Activated CD8-positive, alpha-beta memory T cell treated with anti-CD3 and anti-CD28 coated beads, Interleukin-2, amount 10 ng/mL, durations not matched to agents 7 days and 5 days (primary cell): ENCODE results near the gene PTPN9. TPM values are rescaled to one million over a fixed set of nuclear protein-coding genes. Genes with fewer than 3 reads are reported as not detected.
"Not testable (repeated sequence)": the region's sequence is repeated elsewhere in the genome, so short reads cannot be mapped to it uniquely, and the experiment has no call there.

ENCODE experiments used
- ATAC-seq: fragments of 150-1000 bp; cut with Tn5 transposase; one replicate; pipeline ENCODE4 v1.10.0; 2021; ENCODE audit warnings: moderate library complexity
- CTCF ChIA-PET: fragments of 350-600 bp; sonication (Branson Sonifier 250); formaldehyde crosslinking; loops from one replicate; lab custom pipeline; 2021; ENCODE audit warnings: antibody characterized with exemption; lab: Charles Lee
- DNase-seq: peaks from one replicate; pipeline ENCODE4 v3.0.0-alpha.2; 2020
- H3K27ac Mint-ChIP-seq: one replicate; pipeline ENCODE4 v1.8.0; 2021; ENCODE audit warnings: mild to moderate bottlenecking, mixed read lengths
- H3K27me3 Mint-ChIP-seq: one replicate; pipeline ENCODE4 v1.8.0; 2021; ENCODE audit warnings: mixed read lengths
- H3K36me3 Mint-ChIP-seq: one replicate; pipeline ENCODE4 v1.8.0; 2021; ENCODE audit warnings: mild to moderate bottlenecking, mixed read lengths
- H3K4me1 Mint-ChIP-seq: one replicate; pipeline ENCODE4 v1.8.0; 2021; ENCODE audit warnings: mixed read lengths
- H3K4me3 Mint-ChIP-seq: one replicate; pipeline ENCODE4 v1.8.0; 2021; ENCODE audit warnings: mild to moderate bottlenecking, moderate library complexity, mixed read lengths
- H3K9me3 Mint-ChIP-seq: one replicate; pipeline ENCODE4 v1.8.0; 2022; ENCODE audit warnings: low read depth, mixed read lengths
- total RNA-seq, 2 experiments: library from RNA; stranded (reverse); gene quantifications; one replicate each; pipeline ENCODE4 v1.2.3, GENCODE V29; 2021

The PTPN9 gene
- total RNA-seq, 2 experiments from 2014 or later, result 34.0 to 41.9 TPM

DNA sequence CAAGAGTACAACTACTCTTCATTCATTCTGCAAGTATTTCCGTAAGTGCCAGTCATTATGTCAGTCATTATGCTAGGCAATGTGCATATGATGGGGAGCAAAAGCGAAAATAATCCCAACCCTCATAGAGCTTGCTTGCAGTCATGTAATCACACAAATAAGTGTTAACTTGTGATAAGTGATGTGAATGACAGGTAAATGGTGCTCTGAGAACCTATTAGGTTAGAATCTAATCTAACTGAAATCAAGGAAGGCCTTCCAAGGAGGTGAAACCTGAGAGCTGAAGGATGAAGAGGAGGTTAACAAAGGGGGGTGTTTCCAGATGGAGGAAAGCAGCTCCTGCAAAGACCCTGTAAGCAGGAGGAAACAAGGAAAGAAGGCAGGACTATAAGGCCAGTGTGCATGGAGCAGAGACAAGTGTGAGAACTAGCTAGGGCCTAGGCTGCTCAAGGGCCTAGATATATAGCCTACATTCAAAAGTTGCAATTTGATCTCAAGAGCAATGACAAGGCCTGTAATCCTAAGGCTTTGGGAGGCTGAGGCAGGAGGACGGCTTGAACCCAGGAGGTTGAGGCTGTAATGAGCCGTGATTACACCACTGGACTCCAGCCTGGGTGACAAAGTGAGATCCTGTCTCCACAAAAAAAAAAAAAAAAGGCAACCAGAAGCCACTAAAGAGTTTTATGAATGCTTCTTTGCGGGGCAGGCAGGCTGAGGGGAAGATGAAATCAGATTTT, 5.3 kb downstream of the PTPN9 start:
- H3K36me3 Mint-ChIP-seq, result peaks cover 22% of the 10 kb centered on the region
- H3K4me3 Mint-ChIP-seq, result no peak overlapping the region
- peak overlapping the region; percentile 8 for H3K27ac Mint-ChIP-seq
- ATAC-seq (no peak), DNase-seq (no peak)
- no peaks in the 10 kb centered on the region for H3K9me3 Mint-ChIP-seq
- peaks cover 40% of the 10 kb centered on the region for H3K4me1 Mint-ChIP-seq
- no peaks in the 10 kb centered on the region for H3K27me3 Mint-ChIP-seq
- CTCF ChIA-PET, result interaction anchor here (1.7 to 1.8 kb wide), 2 partner anchors 67 to 74 kb away, joined by 7 to 8 read pairs; partner anchors contain the start of genes IMP3 and SNX33

DNA sequence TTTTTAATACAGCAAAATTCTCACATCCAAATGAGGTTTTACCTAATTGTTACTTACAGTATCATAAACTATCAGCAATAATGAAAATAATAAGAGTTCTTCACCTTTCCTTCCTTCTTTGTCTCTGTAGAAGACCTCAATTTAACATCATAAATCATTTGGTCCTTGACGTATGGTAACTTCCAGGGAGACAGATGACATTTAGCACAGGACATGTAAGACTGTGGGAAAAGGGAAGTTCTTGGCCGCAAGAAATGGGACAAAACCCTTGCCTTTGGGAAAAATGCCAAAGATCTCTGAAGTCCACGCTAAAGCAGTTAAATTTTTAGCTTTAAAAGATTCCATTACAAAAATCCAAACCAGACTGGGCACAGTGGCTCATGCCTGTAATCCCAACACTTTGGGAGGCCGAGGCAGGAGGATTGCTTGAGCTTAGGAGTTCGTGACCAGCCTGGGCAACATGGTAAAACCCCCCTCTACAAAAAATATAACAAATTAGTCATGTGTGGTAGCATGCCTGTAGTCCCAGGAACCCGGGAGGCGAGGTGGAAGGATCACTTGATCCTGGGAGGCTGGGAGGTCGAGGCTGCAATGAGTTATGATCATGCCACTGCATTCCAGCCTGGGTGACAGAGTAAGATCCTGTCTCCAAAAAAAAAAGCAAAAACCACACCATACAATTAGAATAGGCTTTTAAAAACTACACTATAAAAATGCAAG, 8.8 kb downstream of the PTPN9 start:
- ATAC-seq (no peak), DNase-seq (no peak)
- Mint-ChIP-seq H3K9me3 (no peaks in the 10 kb centered on the region), H3K4me3 (no peak overlapping the region), H3K4me1 (peaks cover 27% of the 10 kb centered on the region), H3K36me3 (peaks cover 20% of the 10 kb centered on the region), H3K27me3 (no peaks in the 10 kb centered on the region), H3K27ac (no peak overlapping the region)
- CTCF ChIA-PET, result no interaction called here

DNA sequence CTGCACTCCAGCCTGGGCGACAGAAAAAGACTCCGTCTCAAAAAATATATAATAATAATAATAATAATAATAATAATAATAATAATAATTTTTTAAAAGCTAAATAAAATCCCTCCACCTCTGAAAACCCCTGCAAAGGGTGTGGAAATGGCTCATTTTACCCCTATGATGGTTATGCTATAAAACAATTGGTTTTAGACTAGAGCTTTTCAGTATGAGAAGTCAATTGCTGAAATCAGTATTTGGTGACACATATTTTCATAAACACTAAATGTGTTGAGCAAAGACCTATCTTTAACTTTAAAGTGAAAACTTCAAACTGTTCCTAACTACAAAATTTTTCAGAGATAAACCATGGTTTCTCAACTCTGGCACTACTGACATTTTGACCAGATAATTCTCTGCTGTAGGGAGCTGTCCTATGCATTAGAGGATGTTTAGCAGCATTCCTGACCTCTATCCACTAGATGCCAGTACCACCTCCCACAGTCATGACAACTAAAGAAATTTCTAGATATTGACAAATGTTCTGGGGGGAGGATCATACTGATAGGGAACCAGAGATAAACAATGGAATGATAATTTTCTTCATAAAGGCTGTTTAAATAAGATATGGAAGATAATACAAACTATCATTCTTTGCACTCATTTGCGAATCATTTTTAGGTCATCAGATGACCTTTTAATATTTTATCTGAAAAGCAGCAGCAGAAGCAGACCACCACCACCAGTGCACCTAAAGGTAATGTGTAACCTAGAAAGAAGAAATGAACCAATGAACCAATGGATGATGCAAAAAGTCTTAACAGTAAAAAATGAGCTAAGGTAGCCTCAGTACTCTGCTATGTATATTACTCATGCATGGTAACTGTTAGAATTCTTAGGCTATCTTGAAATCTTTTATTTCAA, 13.8 kb downstream of the PTPN9 start:
- Mint-ChIP-seq H3K27me3 (no peaks in the 10 kb centered on the region), H3K4me1 (peaks cover 12% of the 10 kb centered on the region), H3K27ac (no peak overlapping the region), H3K9me3 (no peaks in the 10 kb centered on the region), H3K36me3 (peaks cover 17% of the 10 kb centered on the region), H3K4me3 (no peak overlapping the region)
- CTCF ChIA-PET, result interaction anchor here (0.9 to 1.6 kb wide), 2 partner anchors 14 to 18 kb away, joined by 3 to 4 read pairs; partner anchors contain the start of gene PTPN9
- no peak for DNase-seq
- ATAC-seq, result no peak

DNA sequence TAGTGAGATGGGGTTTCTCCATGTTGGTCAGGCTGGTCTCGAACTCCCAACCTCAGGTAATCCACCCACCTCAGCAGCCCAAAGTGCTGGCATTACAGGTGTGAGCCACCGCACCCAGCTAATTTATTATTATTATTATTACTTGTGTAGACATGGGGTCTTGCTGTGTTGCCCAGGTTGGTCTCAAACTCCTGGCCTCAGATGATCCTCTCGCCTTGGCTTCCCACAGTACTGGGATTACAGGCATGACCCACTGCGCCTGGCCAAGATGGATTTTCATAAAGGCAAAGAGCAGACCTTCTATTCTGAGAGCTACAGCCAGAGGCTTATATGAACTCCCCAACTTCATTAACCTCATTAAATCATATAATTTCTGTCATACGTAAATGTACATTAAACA, 17.2 kb downstream of the PTPN9 start:
- ATAC-seq, result no peak
- Mint-ChIP-seq H3K27me3 (no peaks in the 10 kb centered on the region), H3K27ac (no peak overlapping the region), H3K9me3 (no peaks in the 10 kb centered on the region), H3K4me3 (no peak overlapping the region), H3K4me1 (peaks cover 5% of the 10 kb centered on the region), H3K36me3 (peaks cover 12% of the 10 kb centered on the region)
- CTCF ChIA-PET, result interaction anchor here (0.6 to 1.2 kb wide), 2 partner anchors 110 to 337 kb away, joined by 3 read pairs; no protein-coding TSS in a partner anchor
- no peak for DNase-seq

DNA sequence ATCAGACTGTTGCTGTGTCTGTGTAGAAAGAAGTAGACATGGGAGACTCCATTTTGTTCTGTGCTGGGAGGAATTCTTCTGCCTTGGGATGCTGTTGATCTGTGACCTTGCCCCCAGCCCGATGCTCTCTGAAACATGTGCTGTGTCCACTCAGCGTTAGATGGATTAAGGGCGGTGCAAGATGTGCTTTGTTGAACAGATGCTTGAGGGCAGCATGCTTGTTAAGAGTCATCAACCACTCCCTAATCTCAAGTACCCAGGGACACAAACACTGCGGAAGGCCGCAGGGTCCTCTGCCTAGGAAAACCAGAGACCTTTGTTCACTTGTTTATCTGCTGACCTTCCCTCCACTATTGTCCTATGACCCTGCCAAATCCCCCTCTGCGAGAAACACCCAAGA, 19.8 kb downstream of the PTPN9 start:
- DNase-seq, H3K9me3 Mint-ChIP-seq, ATAC-seq, H3K27me3 Mint-ChIP-seq, CTCF ChIA-PET, H3K4me3 Mint-ChIP-seq, H3K4me1 Mint-ChIP-seq, H3K27ac Mint-ChIP-seq: not testable (repeated sequence)
- peaks cover 12% of the 10 kb centered on the region for H3K36me3 Mint-ChIP-seq

DNA sequence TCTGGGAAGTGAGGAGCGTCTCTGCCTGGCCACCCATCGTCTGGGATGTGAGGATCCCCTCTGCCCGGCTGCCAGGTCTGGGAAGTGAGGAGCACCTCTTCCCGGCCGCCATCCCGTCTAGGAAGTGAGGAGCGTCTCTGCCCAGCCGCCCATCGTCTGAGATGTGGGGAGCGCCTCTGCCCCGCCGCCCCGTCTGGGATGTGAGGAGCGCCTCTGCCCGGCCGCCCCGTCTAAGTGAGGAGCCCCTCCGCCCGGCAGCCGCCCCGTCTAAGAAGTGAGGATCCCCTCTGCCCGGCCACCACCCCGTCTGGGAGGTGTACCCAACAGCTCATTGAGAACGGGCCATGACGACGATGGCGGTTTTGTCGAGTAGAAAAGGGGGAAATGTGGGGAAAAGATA, 20.2 kb downstream of the PTPN9 start:
- CTCF ChIA-PET, H3K27ac Mint-ChIP-seq, H3K4me3 Mint-ChIP-seq, H3K4me1 Mint-ChIP-seq, ATAC-seq, DNase-seq, H3K9me3 Mint-ChIP-seq, H3K27me3 Mint-ChIP-seq: not testable (repeated sequence)
- peaks cover 12% of the 10 kb centered on the region for H3K36me3 Mint-ChIP-seq

DNA sequence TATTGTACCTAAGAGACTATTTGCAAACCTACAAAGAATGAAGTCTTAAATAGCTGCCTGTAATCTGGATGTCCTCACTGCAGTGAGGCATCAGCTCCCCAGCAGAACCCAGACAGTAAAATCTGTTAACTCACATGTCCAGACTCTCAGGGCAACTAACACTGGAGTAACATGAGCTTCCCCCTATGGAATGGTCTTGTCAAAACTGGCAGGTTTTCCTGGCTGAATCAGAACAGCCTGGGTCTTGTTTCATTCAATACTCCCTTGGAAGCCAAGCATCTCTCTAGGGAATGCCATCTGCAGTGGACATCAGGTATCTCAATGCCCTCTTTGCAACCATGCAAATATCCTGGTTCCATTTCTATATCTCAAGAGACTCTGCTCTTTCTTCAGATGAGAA, 24.4 kb downstream of the PTPN9 start:
- H3K9me3 Mint-ChIP-seq, result no peaks in the 10 kb centered on the region
- no peak overlapping the region for H3K4me3 Mint-ChIP-seq
- H3K27me3 Mint-ChIP-seq, result no peaks in the 10 kb centered on the region
- ATAC-seq (no peak), DNase-seq (no peak)
- CTCF ChIA-PET, result interaction anchor here (0.8 kb wide), 1 partner anchor 43 kb away, joined by 3 read pairs; no protein-coding TSS in a partner anchor
- no peak overlapping the region for H3K27ac Mint-ChIP-seq
- H3K36me3 Mint-ChIP-seq, result peaks cover 11% of the 10 kb centered on the region
- H3K4me1 Mint-ChIP-seq, result peaks cover 2% of the 10 kb centered on the region

DNA sequence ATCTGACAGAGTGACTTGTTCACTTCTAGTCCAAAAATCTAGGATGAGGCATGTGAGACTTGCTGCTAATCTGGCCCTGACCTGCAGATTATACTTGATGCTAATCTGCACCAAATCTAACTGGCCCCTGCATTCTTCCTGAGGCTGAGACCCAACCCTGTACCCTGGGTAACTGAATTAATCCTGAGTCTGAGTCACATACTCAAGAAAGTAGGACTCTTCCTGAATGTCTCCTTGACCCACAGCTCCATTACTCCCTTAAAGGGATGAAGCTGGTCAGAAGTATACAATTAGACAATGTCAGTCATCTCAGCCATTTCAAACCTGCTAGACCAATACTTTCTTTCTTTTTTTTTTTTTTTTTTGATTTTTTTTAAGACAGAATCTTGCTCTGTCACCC, 25.5 kb downstream of the PTPN9 start:
- Mint-ChIP-seq H3K36me3 (peaks cover 14% of the 10 kb centered on the region), H3K27ac (no peak overlapping the region)
- CTCF ChIA-PET, result interaction anchor here (1.1 to 1.3 kb wide), 2 partner anchors 11 to 87 kb away, joined by 3 read pairs; no protein-coding TSS in a partner anchor

DNA sequence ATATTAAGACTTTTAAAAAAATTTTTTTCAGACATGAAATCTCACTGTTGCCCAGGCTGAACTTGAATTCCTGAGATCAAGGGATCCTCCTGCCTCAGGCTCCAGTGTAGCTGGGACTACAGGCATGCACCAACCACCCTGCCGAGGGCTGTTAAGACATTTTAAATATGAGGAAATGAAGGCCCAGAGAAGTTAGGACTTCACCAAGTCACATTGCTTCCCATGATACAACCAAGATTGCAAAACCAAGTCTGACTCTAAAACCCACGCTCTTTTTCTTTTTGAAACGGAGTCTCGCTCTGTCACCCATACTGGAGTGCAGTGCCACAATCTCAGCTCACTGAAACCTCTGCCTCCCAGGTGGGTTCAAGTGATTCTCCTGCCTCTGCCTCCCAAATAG, 28.0 kb downstream of the PTPN9 start:
- CTCF ChIA-PET, result no interaction called here
- Mint-ChIP-seq H3K36me3 (peaks cover 12% of the 10 kb centered on the region), H3K27me3 (no peaks in the 10 kb centered on the region), H3K4me3 (no peak overlapping the region), H3K4me1 (peaks cover 5% of the 10 kb centered on the region), H3K27ac (no peak overlapping the region), H3K9me3 (no peaks in the 10 kb centered on the region)
- DNase-seq (no peak), ATAC-seq (no peak)

More for the DNA sequence above, 25.5 kb downstream of the PTPN9 start:
- no peaks in the 10 kb centered on the region for H3K27me3 Mint-ChIP-seq
- no peak for ATAC-seq
- H3K4me1 Mint-ChIP-seq, result peaks cover 2% of the 10 kb centered on the region
- H3K9me3 Mint-ChIP-seq, result no peaks in the 10 kb centered on the region
- H3K4me3 Mint-ChIP-seq, result no peak overlapping the region
- DNase-seq, result no peak

DNA sequence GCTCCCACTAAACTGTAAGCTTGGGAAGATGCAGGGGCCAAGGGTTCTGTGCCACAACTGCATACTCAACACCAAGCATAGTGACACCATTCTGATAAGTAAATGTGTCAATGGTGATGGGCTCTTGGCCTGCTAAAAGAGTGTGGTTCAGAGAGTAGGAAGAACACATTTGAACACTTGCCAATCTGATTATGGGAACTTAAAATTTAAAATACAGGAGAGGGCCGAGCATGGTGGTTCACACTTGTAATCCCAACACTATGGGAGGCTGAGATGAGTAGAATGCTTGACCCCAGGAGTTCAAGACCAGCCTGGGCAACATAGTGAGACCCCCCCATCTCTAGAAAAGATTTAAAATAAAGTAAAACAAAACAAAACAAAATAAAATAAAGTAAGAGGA, 34.1 kb downstream of the PTPN9 start:
- H3K27ac Mint-ChIP-seq, result no peak overlapping the region
- no peak for DNase-seq
- no peak overlapping the region for H3K4me3 Mint-ChIP-seq
- H3K4me1 Mint-ChIP-seq, result peaks cover 10% of the 10 kb centered on the region
- CTCF ChIA-PET, result interaction anchor here (1.0 kb wide), 1 partner anchor 95 kb away, joined by 3 read pairs; the partner anchor contains the start of gene IMP3
- H3K36me3 Mint-ChIP-seq, result peaks cover 17% of the 10 kb centered on the region
- no peak for ATAC-seq
- H3K27me3 Mint-ChIP-seq, result no peaks in the 10 kb centered on the region
- H3K9me3 Mint-ChIP-seq, result no peaks in the 10 kb centered on the region

DNA sequence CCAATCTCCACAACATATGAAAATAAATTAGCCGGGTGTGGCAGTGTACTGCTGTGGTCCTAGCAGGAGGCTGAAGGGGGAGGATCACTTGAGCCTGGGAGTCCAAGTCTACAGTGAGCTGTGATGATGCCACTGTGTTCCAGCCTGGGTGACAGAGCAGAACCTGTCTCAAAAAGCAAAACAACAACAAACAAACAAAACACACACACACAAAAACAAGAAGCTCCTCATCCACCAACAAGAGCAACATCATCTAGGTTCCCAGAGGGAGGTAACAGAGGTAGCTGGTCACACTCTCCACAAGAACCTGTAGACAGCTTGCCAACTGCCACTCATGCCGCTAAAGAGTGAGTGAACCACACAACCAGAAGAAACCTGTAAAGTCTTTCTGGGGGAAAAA, 34.8 kb downstream of the PTPN9 start:
- Mint-ChIP-seq H3K27ac (no peak overlapping the region), H3K36me3 (peaks cover 13% of the 10 kb centered on the region), H3K4me3 (no peak overlapping the region), H3K9me3 (no peaks in the 10 kb centered on the region), H3K27me3 (no peaks in the 10 kb centered on the region), H3K4me1 (peaks cover 13% of the 10 kb centered on the region)
- DNase-seq, result no peak
- CTCF ChIA-PET, result interaction anchor here (1.0 kb wide), 1 partner anchor 96 kb away, joined by 3 read pairs; the partner anchor contains the start of gene IMP3
- ATAC-seq, result no peak

DNA sequence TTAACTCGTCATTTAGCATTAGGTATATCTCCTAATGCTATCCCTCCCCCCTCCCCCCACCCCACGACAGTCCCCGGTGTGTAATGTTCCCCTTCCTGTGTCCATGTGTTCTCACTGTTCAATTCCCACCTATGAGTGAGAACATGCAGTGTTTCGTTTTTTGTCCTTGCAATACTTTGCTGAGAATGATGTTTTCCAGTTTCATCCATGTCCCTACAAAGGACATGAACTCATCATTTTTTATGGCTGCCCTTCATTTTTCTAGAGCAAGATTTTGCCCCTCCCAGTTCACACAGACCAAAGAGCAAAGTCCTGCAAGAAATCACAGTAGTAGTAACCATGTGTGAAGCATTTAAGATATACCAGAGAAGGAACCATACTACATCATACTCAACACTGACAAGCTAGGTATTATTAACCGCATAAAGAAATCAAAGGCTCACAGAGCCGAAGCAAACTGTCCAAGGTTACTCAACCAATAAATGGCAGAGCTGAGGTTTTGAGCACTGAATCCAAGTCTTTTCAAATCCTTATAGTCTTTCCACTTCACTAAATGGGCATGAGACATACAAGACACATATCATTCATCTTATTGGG, 36.1 kb downstream of the PTPN9 start:
- CTCF ChIA-PET, result interaction anchor here (1.3 kb wide), 1 partner anchor 10 kb away, joined by 3 read pairs; no protein-coding TSS in a partner anchor
- peaks cover 13% of the 10 kb centered on the region for H3K4me1 Mint-ChIP-seq
- not testable (repeated sequence) for H3K9me3 Mint-ChIP-seq, DNase-seq, H3K27me3 Mint-ChIP-seq, H3K4me3 Mint-ChIP-seq, ATAC-seq
- H3K36me3 Mint-ChIP-seq, result peaks cover 18% of the 10 kb centered on the region
- peak overlapping the region; percentile 52 for H3K27ac Mint-ChIP-seq
